D341Med (cell line): ENCODE measurements around the gene STUM.
"Not testable (repeated sequence)": the region's sequence is repeated elsewhere in the genome, so short reads cannot be mapped to it uniquely, and the experiment has no call there.

ENCODE experiments used
- DNase-seq: peaks from one replicate; pipeline ENCODE4 v3.0.0; 2012; ENCODE audit warnings: low spot score

Gene STUM

GRCh38 chr1:226582966-226583365 lies 34.4 kb downstream of the STUM start:
- DNase-seq = no peak

DNA sequence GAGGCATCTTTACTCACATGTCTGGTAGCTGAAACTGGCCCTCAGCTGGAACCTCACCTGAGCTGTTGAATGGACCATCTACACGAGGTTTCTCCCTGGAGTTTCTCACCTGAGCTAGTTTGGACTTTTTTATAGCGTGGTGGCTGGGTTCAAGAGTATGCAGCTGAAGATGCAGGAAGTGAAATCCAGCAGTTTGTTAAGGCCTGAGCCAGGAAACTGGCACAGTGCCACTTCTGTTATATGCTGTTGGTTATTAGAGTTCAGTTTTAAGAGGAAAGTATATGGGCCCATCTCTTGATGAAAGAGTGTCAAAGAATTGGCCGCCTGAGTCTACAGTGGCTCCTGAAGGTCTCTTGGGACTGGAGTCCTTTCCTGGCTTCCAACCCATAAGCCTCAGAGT lies 35.6 kb downstream of the STUM start:
- DNase-seq = no peak

DNA sequence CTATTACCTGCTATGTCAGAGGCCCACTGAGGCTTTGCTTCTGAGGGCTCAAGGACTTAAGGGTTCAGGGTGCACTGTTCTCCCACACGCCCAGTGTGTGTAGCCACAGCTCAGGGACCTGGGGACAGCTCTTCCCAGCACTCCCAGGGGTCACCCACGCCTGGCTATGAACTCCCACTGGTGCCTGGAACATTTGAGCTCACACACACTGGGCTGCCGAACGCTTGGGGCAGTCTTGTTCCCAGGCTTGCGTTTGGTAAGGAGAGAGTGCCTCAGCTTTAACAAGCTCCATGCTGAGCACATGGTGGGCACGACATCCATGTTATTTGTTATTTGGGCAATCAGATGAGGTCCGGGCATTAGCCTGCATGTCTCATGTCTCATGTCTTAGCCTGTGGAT lies 37.6 kb downstream of the STUM start:
- no peak for DNase-seq

DNA sequence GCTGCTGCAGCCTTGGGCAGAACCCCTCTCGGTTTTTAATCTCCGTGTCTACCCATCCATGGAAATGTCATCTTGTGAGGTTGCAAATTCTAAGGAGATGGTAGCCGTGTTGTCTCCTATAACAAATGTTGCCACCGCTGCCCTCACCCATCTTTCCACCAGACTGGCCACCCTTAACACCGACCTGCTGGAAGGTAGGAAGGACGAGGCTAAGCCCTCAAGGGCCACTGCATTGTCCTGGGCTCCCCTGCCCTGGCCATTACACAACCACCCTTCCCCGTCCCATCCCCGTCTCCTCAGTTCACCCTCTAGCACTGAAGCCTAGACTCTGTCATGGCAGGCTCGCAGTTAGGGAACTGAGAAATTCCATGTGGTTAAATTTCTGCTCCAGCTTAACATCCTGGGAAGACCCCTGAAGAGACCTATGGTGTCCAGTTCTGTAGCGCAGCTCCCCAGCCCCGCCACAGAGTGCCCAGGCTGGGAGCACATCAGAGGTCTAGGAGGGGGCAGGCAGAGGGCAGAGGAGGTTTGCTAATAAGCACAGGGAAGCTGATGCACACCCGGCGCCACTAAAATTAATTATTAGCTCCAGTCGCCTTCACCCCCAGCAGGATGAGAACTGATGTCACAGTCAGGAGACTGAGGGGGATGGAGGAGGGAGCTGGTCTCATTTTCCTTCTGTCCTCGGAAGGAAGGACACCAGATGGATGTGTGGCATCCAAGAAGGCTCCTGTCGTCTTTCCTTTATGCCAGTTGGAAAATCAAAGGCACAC lies 38.3 kb downstream of the STUM start:
- DNase-seq = no peak

DNA sequence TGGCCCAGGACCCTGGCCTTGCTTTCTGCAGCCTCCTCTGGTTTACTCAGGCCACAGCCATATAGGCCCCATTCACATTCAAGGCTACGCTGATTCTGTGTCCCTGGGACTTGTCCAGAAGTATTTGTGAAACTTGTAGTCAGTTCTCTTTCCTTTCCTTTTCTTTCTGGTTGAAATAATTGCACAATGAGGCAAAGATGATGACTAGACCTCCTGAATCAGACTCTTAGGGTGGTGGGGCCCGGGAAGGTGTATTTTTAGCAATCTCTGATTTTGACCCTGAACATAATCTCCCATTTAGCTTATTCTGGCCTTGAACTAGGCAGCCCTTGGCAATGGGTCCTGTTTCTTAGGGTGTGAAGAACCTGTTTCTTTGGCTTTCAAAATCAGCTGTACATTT lies 39.9 kb downstream of the STUM start:
- DNase-seq = no peak

- DNase-seq = no peak
Observed at GRCh38 chr1:226589008-226589733, 40.6 kb downstream of the STUM start.

DNA sequence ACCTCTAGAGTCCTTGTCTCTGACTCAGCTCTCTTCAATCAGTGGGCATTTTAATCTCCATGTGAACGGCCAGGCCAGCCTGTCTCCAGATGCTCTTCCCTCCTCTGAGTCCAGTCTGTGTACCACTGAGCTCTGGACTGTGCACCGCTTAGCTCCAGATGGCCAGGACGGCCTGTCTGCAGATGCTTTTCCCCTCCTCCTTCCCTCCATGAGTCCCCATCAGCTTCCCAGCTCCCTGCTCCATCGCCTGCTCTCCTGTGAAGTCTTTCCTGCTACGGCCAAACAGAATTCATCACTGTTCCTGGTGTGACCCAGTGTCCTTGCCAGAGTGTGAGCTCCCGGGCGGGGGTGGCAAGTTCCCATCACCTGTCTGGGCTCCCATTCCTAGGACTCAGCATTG lies 42.0 kb downstream of the STUM start:
- no peak for DNase-seq

DNA sequence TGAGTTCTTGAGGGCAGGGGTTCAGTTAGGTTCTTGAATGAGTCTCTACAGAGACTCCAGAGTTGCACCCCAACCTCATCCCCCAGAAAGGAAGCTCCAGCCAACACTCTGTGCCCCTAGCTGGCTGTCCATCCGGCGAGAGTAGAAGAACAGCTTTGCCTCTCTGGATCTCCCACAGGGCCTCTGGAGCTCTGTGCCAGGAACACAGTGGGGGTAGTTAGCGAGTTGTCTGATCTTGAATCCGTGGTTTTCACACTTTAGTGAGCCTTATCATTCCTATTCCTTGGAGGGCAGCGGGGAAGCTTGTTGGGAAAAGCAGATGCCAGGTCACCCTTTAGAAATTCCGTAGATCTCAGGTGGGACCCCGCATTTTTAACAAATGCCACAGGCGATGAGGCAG lies 45.0 kb downstream of the STUM start:
- no peak for DNase-seq

DNA sequence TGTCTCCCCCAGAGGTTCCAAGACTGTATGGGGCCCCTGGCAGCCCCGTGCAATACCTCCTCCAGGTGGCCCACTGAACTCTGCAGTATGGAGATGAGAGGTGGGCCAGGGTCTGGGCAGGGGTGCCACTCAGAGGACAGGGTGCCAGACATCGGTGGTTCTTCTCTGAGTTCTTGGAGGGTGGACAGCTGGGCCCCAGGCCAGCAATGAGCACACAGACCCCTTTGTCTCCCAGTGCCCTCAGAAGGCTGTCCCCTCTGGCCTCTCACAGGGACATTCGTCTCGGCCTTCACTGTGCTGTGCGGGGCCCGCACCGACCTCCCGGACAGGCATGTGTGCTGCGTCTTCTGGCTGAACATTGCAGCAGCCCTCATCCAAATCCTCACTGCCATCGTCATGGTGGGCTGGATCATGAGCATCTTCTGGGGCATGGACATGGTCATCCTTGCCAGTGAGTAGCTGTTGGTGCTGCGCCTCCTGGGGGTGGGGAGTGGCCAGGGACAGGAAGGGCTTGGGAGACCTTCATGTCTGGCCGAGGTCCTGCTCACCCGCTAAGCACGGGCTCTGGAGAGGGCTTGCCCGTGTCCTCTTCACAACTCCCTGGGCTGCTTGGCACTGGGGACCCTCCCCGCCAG lies 48.1 kb downstream of the STUM start:
- DNase-seq = no peak

DNA sequence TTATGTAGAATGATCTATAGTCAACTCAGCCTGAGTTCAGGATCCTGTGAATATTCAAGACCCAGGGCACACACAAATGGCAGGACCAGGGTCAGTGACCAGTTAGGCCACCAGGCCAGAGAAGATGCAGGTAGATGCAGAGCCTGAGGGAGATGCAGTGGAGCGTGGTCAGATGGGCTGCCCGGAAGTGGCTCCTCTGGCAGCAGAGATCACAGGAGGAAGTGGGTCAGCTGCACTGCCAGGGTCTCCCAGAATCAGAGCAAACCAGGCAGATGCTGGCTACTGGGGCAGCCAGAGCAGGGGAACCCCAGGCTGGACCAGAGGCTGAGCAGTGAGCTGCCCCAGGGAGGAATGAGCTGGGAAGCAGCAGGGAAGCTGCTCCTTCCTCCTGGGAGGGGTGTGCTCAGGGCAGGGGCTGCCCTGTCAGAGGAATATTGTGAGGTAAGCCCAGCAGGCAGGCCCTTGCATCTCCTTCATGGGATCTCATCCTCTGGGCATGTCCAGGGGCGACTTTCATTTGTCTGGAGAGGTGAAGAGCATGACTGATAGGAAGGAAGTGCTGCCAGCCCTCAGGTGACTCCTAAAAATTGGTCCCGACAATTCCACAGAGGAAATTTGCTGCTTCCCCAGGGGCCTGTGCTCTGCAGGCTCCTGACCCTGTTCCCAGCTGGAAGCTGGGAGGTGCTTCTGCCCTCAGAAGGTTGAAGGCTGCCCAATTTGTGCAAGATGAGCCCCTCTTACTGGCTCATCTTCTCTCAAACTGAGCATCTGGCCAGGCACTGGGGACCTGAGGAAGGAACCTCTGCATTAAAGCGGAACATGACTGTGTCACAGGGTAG lies 49.3 kb downstream of the STUM start:
- DNase-seq = no peak

GRCh38 chr1:226598455-226598849 lies 49.9 kb downstream of the STUM start:
- no peak for DNase-seq

DNA sequence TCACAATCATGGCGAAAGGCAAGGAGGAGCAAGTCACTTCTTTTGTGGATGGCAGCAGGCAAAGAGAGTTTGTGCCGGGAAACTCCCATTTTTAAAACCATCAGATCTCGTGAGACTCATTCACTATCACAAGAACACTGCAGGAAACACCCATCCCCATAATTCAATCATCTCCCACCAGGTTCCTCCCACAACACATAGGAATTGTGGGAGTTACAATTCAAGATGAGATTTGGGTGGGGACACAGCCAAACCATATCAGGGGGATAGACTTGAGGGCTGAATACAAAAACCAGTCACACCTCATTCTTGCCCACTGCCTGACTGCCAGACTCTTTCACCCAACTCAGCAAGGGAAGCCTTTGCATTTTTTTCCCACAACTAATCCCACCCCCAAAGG lies 50.4 kb downstream of the STUM start:
- DNase-seq = not testable (repeated sequence)

GRCh38 chr1:226599636-226600238 lies 51.2 kb downstream of the STUM start:
- DNase-seq = no peak

GRCh38 chr1:226600254-226600653 lies 51.7 kb downstream of the STUM start:
- no peak for DNase-seq

- no peak for DNase-seq
Observed at GRCh38 chr1:226601456-226601855, 52.9 kb downstream of the STUM start.

- DNase-seq = no peak
Observed at GRCh38 chr1:226602186-226603021, 53.8 kb downstream of the STUM start.

DNA sequence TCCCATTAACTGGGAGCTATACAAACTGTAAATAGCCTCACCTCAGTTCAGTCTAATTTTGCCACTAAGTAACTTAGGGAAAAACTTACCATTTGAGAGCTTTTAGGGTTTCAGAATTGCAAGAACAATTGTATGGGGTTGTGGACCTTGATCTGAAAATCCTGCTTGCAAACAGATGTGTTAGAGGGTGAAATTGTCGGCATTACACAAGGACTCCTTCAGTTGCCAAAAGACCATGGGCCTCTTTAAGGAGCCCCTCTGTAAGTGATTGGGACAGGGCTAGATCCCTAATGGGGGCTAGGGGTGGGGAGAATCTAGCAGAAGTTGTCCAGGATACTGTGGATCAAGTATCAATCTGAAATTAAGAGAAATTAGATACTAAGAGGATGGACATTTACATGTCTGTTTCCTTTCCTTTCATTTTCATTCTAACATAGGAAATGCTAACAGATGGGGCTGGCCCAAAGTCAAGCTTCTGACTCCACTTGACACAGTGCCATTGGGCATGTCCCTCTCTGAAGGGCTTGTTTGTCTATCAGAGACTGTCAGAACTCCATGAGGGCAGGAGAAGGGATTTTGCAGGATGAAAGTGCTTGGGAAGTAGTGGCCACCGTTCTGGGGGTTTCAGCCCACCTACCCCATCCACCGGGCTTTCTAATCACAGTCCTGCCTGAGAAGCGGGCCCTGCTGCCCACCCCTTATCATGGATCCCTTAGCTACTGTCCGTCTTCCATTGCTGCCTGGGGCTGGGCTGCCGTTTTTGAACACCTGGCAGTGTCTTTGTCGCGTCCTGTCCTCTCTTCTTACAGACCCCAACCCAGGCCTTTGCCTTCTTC lies 54.7 kb downstream of the STUM start:
- no peak for DNase-seq

DNA sequence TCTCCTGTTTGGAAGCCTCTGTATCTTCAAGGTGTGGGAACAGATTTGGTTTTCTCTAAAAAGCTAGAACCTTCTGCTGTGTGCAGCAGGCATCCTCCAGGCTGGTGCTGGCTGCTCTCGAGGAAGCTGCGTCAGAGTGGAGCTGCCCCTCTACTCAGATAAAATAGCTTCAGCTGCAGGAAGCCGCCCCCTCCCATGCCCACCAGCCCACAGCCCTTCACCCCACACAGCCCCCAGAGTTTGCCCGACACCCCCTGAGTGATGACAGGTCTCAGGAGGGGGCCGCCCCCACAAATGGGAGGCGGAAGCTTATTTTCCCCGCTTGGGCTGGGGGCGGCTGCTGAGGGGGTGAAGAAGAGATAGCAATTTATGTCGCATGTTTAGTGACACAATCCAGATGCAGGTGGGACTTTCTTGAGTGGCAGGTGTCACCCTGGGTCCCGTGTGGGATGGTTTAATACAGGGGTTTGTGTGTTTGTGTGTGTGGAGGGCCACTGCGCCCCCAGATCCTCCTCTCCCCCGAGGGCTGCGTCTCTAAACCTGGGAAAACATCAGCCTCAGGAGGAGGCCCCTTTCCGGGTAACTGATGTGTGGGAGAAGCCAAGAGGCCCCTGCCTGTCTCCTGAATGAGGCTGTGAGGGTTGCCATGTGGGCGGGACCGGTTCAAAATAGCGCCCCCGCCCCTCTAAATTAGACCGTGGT lies 55.4 kb downstream of the STUM start:
- DNase-seq = no peak

DNA sequence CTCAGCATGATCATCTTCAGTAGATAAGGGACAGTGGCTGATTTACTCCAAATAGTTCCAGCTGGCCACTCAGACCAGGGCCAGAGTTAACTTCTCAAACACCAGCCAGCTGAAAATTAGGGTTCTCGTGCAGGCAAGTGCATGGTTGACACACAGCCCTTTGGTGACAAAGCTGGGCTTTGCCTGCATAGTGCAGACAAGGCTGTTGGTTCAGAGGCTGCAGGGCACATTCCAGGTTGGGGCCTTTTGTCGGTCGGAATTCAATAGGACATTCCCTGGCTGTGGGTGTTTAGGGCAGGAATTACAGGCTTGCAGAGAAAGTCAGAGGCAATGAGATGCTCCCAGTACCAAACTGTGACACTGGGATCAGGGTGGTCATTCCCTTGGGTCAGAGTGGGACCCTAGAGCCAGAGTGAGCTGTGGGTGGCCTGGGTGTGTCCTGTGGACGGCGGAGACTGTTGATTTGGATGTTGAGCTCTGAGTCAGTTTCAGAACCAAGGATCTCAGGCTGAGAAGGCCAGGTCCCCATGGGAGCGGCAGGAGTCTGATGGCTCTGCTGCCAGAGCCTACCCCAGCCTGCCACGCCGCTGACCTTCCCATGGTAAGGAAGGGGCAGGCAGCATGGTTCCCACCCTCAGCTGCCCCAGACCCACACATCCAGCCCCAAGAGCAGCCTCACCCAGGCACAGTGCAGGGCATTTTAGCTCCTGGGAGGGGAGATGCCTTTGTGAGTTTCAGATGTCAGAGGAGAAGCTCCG lies 56.2 kb downstream of the STUM start:
- DNase-seq = no peak
